Keratinocyte (primary cell): ENCODE measurements around the gene KRT27.

Experiments used
- EZH2 ChIP-seq: IDR thresholded peaks from one replicate; pipeline ENCODE4 v1.6.1; 2012; ENCODE audit warnings: inconsistent platforms, mild to moderate bottlenecking, low read length, moderate library complexity
- TF ChIP-seq, protein P1 (sequence below), 3 experiments: IDR thresholded peaks in 1 of 3; conservative IDR thresholded peaks in 1 of 3; optimal IDR thresholded peaks in 1 of 3; 2 replicates in 2 of 3; 3 replicates in 1 of 3; pipeline versions ENCODE3 to v1.5.1; 2011; ENCODE audit warnings: low read length in 3 of 3, mild to moderate bottlenecking in 3 of 3, moderate library complexity in 2 of 3, control low read depth in 1 of 3, inconsistent platforms in 1 of 3; ENCODE audit not compliant: insufficient read depth in 2 of 3; ENCODE audit errors: extremely low read depth in 1 of 3

DNA sequence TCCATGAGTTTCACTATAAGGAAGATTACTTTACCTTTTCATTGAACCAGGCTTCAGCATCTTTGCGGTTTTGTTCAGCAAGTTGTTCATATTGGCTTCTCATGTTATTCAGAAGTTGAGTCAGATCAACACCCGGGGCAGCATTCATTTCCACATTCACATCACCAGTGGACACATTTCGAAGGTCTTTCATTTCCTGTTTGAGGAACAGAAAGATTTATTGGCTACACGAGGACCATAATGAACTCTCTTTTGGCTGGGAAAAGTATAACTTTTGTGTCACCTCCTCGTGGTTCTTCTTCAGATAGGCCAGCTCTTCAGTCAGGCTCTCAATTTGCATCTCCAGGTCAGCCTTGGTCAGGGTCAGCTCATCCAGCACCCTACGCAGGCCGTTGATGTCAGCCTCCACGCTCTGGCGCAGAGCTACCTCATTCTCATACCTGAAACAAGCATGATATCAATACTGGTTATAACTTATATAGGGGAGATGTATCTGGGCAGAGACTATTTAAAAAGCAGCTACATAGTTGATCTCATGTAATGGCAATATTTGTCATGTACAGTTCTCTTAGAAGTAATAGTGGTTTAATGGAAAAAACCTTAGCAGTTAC lies 38.0 kb upstream of the KRT27 start:
- TF ChIP-seq, protein P1, sequence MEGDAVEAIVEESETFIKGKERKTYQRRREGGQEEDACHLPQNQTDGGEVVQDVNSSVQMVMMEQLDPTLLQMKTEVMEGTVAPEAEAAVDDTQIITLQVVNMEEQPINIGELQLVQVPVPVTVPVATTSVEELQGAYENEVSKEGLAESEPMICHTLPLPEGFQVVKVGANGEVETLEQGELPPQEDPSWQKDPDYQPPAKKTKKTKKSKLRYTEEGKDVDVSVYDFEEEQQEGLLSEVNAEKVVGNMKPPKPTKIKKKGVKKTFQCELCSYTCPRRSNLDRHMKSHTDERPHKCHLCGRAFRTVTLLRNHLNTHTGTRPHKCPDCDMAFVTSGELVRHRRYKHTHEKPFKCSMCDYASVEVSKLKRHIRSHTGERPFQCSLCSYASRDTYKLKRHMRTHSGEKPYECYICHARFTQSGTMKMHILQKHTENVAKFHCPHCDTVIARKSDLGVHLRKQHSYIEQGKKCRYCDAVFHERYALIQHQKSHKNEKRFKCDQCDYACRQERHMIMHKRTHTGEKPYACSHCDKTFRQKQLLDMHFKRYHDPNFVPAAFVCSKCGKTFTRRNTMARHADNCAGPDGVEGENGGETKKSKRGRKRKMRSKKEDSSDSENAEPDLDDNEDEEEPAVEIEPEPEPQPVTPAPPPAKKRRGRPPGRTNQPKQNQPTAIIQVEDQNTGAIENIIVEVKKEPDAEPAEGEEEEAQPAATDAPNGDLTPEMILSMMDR (optimal IDR thresholded peaks at IDR 0.05 in 1 of 3, IDR thresholded peaks at IDR 0.05 in 1 of 3, conservative IDR thresholded peaks at IDR 0.05 in 1 of 3; ENCODE audit: extremely low read depth in 1 of 3, insufficient read depth in 2 of 3, low read length in 3 of 3): no peak
- no peak for TF ChIP-seq EZH2
